Large intestine (tissue), 3 donors: ENCODE data around the gene ARRB2. TPM values are rescaled to one million over a fixed set of nuclear protein-coding genes. Genes with fewer than 3 reads are reported as not detected.
"Not testable (repeated sequence)": the region's sequence is repeated elsewhere in the genome, so short reads cannot be mapped to it uniquely, and the experiment has no call there.

Experiments
- DNase-seq, 2 donors: peaks; one replicate each; pipeline versions ENCODE4 v3.0.0 to v3.0.0-alpha.2; 2013
- H3K27ac ChIP-seq: one replicate; pipeline ENCODE4 v1.5.1; 2013; ENCODE audit warnings: low read length
- H3K27me3 ChIP-seq: 2 replicates; pipeline ENCODE4 v1.6.1; 2013; ENCODE audit warnings: low read length; ENCODE audit not compliant: control insufficient read depth, insufficient read depth
- H3K36me3 ChIP-seq: 2 replicates; pipeline ENCODE4 v1.6.1; 2013; ENCODE audit warnings: low read length; ENCODE audit not compliant: control insufficient read depth, insufficient read depth
- H3K4me1 ChIP-seq: one replicate; pipeline ENCODE4 v1.6.1; 2013; ENCODE audit warnings: low read length; ENCODE audit not compliant: control insufficient read depth, insufficient read depth
- H3K4me3 ChIP-seq: one replicate; pipeline ENCODE4 v1.5.1; 2013; ENCODE audit warnings: low read length
- H3K9me3 ChIP-seq: one replicate; pipeline ENCODE4 v1.6.1; 2013; ENCODE audit warnings: mild to moderate bottlenecking, low read depth, low read length, moderate library complexity; ENCODE audit not compliant: control insufficient read depth
- WGBS: methylation state at CpG from one replicate; pipeline ENCODE4 v1.1.5; 2013; ENCODE audit warnings: low lambda C conversion rate; ENCODE audit not compliant: insufficient coverage; 5-methylcytosine and 5-hydroxymethylcytosine counted together
- polyA plus RNA-seq: library from polyadenylated mRNA; unstranded; fragments of 120-200 nt; gene quantifications from one replicate; pipeline ENCODE4 v1.2.1, GENCODE V29; 2013

ARRB2 gene
- polyA plus RNA-seq, 1 donor, result 96.7 TPM

GRCh38 chr17:4696437-4696805 is 14.0 kb upstream of the ARRB2 start:
- H3K4me3 ChIP-seq, result no peak overlapping the region
- no peak for DNase-seq
- H3K36me3 ChIP-seq, result peaks cover 8% of the 10 kb centered on the region
- peaks cover 2% of the 10 kb centered on the region for H3K4me1 ChIP-seq
- no CpG with 5 or more reads among the region's 6 CpGs for WGBS
- no peaks in the 10 kb centered on the region for H3K27me3 ChIP-seq
- H3K27ac ChIP-seq, result no peak overlapping the region
- H3K9me3 ChIP-seq, result no peaks in the 10 kb centered on the region

GRCh38 chr17:4699401-4700056 is 10.9 kb upstream of the ARRB2 start:
- not testable (repeated sequence) for DNase-seq, H3K27me3 ChIP-seq, H3K27ac ChIP-seq, H3K9me3 ChIP-seq, H3K4me3 ChIP-seq, H3K36me3 ChIP-seq
- H3K4me1 ChIP-seq, result peaks cover 12% of the 10 kb centered on the region
- WGBS, result 57% methylated on average over 1 of the region's 13 CpGs

GRCh38 chr17:4701116-4701515 is 9.3 kb upstream of the ARRB2 start:
- no peak for DNase-seq
- WGBS, result no CpG with 5 or more reads among the region's 1 CpG
- H3K27ac ChIP-seq, result no peak overlapping the region
- H3K27me3 ChIP-seq, result no peaks in the 10 kb centered on the region
- H3K36me3 ChIP-seq, result peaks cover 8% of the 10 kb centered on the region
- no peak overlapping the region for H3K4me3 ChIP-seq
- peaks cover 12% of the 10 kb centered on the region for H3K4me1 ChIP-seq
- H3K9me3 ChIP-seq, result no peaks in the 10 kb centered on the region

- peak overlapping the region; percentile 76 for H3K27ac ChIP-seq
- DNase-seq, result no peak
- peak overlapping the region; percentile 99 for H3K4me3 ChIP-seq
- H3K9me3 ChIP-seq, result no peaks in the 10 kb centered on the region
- no peaks in the 10 kb centered on the region for H3K27me3 ChIP-seq
- H3K36me3 ChIP-seq, result no peaks in the 10 kb centered on the region
- H3K4me1 ChIP-seq, result peaks cover 12% of the 10 kb centered on the region
- WGBS, result 0% methylated on average over 1 of the region's 15 CpGs
These were observed 7.1 kb upstream of the ARRB2 start for GRCh38 chr17:4703330-4703691.

DNA sequence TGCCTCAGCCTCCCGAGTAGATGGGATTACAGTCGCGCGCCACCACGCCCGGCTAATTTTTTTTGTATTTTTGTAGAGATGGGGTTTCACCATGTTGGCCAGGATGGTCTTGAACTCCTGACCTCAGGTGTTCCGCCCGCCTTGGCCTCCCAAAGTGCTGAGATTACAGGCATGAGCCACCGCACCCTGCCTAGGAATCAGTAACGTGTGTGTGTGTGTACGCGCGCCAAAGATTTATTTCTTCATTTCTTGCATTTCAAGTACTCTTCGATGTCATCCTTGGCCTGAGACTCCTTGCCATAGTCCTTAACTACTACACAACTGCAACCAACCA is 5.9 kb upstream of the ARRB2 start:
- DNase-seq, H3K27me3 ChIP-seq, H3K9me3 ChIP-seq, H3K36me3 ChIP-seq: not testable (repeated sequence)
- 67% methylated on average over 1 of the region's 14 CpGs for WGBS
- Histone ChIP-seq H3K27ac (peak overlapping the region; percentile 76), H3K4me1 (peaks cover 13% of the 10 kb centered on the region), H3K4me3 (peak overlapping the region; percentile 99)

DNA sequence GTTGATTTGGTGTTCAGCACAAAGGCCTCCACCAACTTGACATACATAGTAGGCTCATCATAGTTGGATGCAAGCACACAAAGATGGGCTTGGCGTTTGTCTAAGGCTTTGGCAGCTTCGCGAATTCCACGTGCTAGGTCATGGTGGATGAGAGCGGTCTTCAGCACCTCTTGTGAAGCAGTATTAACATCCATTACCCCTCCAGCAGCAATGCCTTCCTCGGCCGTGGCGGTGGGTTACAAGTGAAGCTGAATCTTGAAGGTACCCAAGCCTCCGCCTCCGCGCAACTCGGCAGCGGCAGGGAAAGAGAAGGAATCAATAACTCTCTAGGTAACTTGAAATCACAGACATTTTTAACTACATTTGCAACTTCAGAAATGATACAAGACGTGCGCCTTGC is 5.4 kb upstream of the ARRB2 start:
- no peaks in the 10 kb centered on the region for H3K27me3 ChIP-seq
- peaks cover 2% of the 10 kb centered on the region for H3K9me3 ChIP-seq
- no peaks in the 10 kb centered on the region for H3K36me3 ChIP-seq
- H3K4me3 ChIP-seq, result no peak overlapping the region
- DNase-seq, result no peak
- 100% methylated on average over 1 of the region's 15 CpGs for WGBS
- H3K27ac ChIP-seq, result no peak overlapping the region
- H3K4me1 ChIP-seq, result peaks cover 15% of the 10 kb centered on the region

- no peak for DNase-seq
- H3K4me1 ChIP-seq, result peaks cover 18% of the 10 kb centered on the region
- H3K4me3 ChIP-seq, result no peak overlapping the region
- H3K27ac ChIP-seq, result no peak overlapping the region
- no peaks in the 10 kb centered on the region for H3K27me3 ChIP-seq
- 93% methylated on average over 4 of the region's 7 CpGs for WGBS
- no peaks in the 10 kb centered on the region for H3K36me3 ChIP-seq
- H3K9me3 ChIP-seq, result peaks cover 2% of the 10 kb centered on the region
These were observed 4.3 kb upstream of the ARRB2 start for GRCh38 chr17:4706121-4706520.

DNA sequence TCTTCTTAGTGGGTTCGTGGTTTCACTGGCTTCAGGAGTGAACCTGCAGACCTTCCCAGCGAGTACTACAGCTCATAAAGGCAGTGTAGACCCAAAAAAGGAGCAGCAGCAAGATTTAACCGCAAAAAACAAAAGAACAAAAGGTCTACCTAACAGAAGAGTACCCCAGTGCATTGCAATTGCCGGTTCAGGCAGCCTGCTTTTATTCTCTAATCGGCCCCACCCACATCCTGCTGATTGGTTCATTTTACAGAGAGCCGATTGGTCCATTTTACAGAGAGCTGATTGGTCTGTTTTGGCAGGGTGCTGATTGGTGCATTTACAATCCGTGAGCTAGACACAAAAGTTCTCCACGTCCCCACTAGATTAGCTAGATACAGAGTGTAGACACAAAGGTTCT is 2.0 kb upstream of the ARRB2 start:
- Histone ChIP-seq H3K27ac (no peak overlapping the region), H3K4me3 (no peak overlapping the region), H3K9me3 (peaks cover 2% of the 10 kb centered on the region), H3K36me3 (no peaks in the 10 kb centered on the region), H3K27me3 (no peaks in the 10 kb centered on the region), H3K4me1 (peaks cover 26% of the 10 kb centered on the region)
- WGBS, result 92% methylated on average over 2 of the region's 8 CpGs
- no peak for DNase-seq

- Histone ChIP-seq H3K4me3 (peak overlapping the region; percentile 77), H3K27me3 (no peaks in the 10 kb centered on the region), H3K4me1 (peaks cover 37% of the 10 kb centered on the region), H3K27ac (peak overlapping the region; percentile 93), H3K36me3 (peaks cover 9% of the 10 kb centered on the region), H3K9me3 (peaks cover 2% of the 10 kb centered on the region)
- WGBS, result 20% methylated on average over 1 of the region's 57 CpGs
- no peak for DNase-seq
These were observed 532 bp downstream of the ARRB2 start for GRCh38 chr17:4710693-4711634.

GRCh38 chr17:4711661-4712181 is 1.3 kb downstream of the ARRB2 start:
- peak overlapping the region; percentile 77 for H3K4me3 ChIP-seq
- H3K27me3 ChIP-seq, result no peaks in the 10 kb centered on the region
- peak overlapping the region; percentile 93 for H3K27ac ChIP-seq
- peaks cover 2% of the 10 kb centered on the region for H3K9me3 ChIP-seq
- DNase-seq, result peak; percentile 72 to 91
- H3K36me3 ChIP-seq, result peaks cover 15% of the 10 kb centered on the region
- no CpG with 5 or more reads among the region's 6 CpGs for WGBS
- H3K4me1 ChIP-seq, result peaks cover 37% of the 10 kb centered on the region
